ENCODE results near the gene HSBP1L1.
"Not testable (repeated sequence)": the region's sequence is repeated elsewhere in the genome, so short reads cannot be mapped to it uniquely, and the experiment has no call there.

The HSBP1L1 gene

DNA sequence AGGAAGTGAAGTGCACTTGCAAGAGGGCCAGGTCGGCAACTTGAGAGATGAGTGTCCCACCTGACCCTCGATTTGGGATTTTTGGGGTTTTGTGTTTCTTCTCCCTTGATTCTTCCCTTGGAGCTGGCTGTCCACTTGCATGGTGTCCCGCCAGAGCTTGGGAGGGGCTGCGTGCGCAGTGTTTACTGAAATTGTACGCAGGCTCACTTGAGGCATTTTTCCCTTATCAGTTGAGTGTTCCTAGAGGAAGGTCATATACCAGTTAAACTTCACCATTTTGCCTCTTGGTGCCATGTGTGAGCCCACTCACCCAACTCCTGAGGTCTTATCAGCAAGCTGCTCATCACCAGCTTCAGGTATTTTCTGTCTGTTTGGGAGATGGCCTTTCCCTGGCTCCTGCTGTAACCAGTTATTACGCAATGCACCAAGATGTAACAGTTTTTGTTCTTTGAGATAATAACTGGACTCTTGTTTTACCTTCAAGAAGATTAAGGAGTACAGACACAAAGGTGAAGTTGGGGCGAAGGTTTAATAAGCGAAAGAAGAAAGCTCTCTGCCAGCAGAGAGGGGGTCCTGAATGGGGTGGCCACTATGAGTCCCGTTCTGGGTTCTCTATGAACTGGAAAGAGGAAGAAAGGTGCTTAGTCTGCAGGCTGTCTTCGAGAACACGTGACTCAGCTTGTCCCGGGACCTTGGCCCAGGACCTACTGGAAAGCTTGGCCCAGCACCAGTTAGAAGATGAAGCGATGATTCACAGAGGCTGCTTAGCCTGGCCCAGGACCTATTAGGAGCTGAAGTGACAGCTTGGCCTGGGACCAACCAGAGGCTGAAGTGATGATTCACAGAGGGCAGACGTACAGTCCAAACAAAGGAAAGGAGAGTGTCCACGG, 45.5 kb downstream of the HSBP1L1 start:
- DNase-seq (ENCODE audit: low read depth, low spot score) = no peak
- H3K27me3 ChIP-seq (ENCODE audit: insufficient read depth, insufficient read length) = no peaks in the 10 kb centered on the region
- peaks cover 5% of the 10 kb centered on the region; the same call in 1 of the 2 replicates for H3K9me3 ChIP-seq (ENCODE audit: insufficient read depth, low read length)

DNA sequence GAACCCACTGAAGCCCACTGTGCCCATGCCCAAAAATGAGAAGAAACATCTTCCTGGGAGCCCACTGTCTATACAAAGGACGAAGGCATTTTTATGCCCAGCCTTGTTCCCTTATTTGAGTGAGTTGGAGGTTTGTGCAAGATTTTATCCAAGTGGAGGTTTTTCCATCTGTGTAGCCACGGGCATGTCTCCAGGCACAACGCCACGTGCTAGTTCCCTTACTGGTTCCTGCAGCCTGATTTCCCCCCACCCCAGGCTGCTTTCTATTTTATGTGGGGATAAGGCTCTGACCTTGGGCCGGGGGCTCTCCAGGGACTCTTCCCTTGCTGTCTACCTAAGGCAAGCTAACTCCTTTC, 46.1 kb downstream of the HSBP1L1 start:
- Histone ChIP-seq H3K9ac (ENCODE audit: insufficient read length, low read depth) (no peak overlapping the region), H3K27me3 (ENCODE audit: insufficient read depth, insufficient read length) (no peaks in the 10 kb centered on the region), H3K4me1 (ENCODE audit: insufficient read depth, insufficient read length) (peaks cover 2% of the 10 kb centered on the region), H3K4me3 (ENCODE audit: insufficient read length, low read depth) (no peak overlapping the region), H3K36me3 (ENCODE audit: insufficient read depth, insufficient read length, low read length) (no peaks in the 10 kb centered on the region), H3K9me3 (ENCODE audit: insufficient read depth, low read length) (peaks cover 5% of the 10 kb centered on the region; the same call in 1 of the 2 replicates)
- DNase-seq (ENCODE audit: low read depth, low spot score) = no peak
- TF ChIP-seq SUZ12 (IDR thresholded peaks at IDR 0.05; ENCODE audit: extremely low read depth, insufficient read depth, insufficient read length) (no peak), YY1 (IDR thresholded peaks at IDR 0.05; ENCODE audit: insufficient read depth, insufficient read length) (no peak), ZNF274 (IDR thresholded peaks at IDR 0.05; ENCODE audit: low read depth, low read length) (no peak)

More for the DNA sequence above, 45.5 kb downstream of the HSBP1L1 start:
- Histone ChIP-seq H3K9ac (ENCODE audit: insufficient read length, low read depth) (no peak overlapping the region), H3K4me1 (ENCODE audit: insufficient read depth, insufficient read length) (peaks cover 4% of the 10 kb centered on the region), H3K4me3 (ENCODE audit: insufficient read length, low read depth) (no peak overlapping the region), H3K36me3 (ENCODE audit: insufficient read depth, insufficient read length, low read length) (no peaks in the 10 kb centered on the region)
- TF ChIP-seq ZNF274 (IDR thresholded peaks at IDR 0.05; ENCODE audit: low read depth, low read length) (no peak), YY1 (IDR thresholded peaks at IDR 0.05; ENCODE audit: insufficient read depth, insufficient read length) (no peak), SUZ12 (IDR thresholded peaks at IDR 0.05; ENCODE audit: extremely low read depth, insufficient read depth, insufficient read length) (no peak)

DNA sequence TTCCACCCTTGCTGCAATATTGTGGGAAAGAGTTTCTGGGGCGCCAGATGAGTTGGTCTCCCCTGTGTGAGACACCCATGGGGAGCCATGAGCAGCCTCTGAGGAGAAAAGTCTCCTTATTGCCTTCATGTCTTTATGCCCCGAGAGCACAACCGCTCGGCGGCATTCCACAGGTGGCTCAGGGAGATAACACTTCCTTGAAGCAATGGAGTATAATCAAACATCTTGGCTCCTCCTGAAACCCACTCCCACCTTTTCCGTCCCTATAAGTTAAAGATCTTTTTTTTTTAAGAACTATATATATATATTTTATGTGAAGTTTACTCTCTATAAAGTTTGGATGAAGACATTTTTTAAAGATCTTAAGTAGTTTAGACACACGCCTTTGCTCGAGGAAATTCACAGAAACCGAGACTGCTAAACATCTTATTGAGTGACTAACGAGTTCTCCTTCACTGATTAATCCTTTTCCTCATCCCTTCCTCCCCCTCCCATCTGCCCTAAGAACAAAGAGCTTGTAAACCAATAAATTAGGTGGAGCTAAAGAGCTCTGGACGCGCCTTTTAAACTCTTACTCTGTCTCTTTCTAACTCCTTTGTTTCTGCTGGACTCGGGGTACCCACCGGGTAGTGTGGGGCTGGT, 47.2 kb downstream of the HSBP1L1 start:
- not testable (repeated sequence) for H3K36me3 ChIP-seq (ENCODE audit: insufficient read depth, insufficient read length, low read length); H3K9me3 ChIP-seq (ENCODE audit: insufficient read depth, low read length); H3K4me3 ChIP-seq (ENCODE audit: insufficient read length, low read depth); H3K9ac ChIP-seq (ENCODE audit: insufficient read length, low read depth); DNase-seq (ENCODE audit: low read depth, low spot score); H3K27me3 ChIP-seq (ENCODE audit: insufficient read depth, insufficient read length); H3K4me1 ChIP-seq (ENCODE audit: insufficient read depth, insufficient read length)

- no peak overlapping the region for H3K9ac ChIP-seq (ENCODE audit: insufficient read length, low read depth)
- H3K9me3 ChIP-seq (ENCODE audit: insufficient read depth, low read length) = no peaks in the 10 kb centered on the region; the same call in 1 of the 2 replicates
- H3K27me3 ChIP-seq (ENCODE audit: insufficient read depth, insufficient read length) = no peaks in the 10 kb centered on the region
- no peaks in the 10 kb centered on the region for H3K36me3 ChIP-seq (ENCODE audit: insufficient read depth, insufficient read length, low read length)
- no peak overlapping the region for H3K4me3 ChIP-seq (ENCODE audit: insufficient read length, low read depth)
- TF ChIP-seq YY1 (IDR thresholded peaks at IDR 0.05; ENCODE audit: insufficient read depth, insufficient read length) (no peak), SUZ12 (IDR thresholded peaks at IDR 0.05; ENCODE audit: extremely low read depth, insufficient read depth, insufficient read length) (no peak), ZNF274 (IDR thresholded peaks at IDR 0.05; ENCODE audit: low read depth, low read length) (no peak)
- peaks cover 2% of the 10 kb centered on the region for H3K4me1 ChIP-seq (ENCODE audit: insufficient read depth, insufficient read length)
- no peak for DNase-seq (ENCODE audit: low read depth, low spot score)
Measured at GRCh38 chr18:80012714-80013113, 48.3 kb downstream of the HSBP1L1 start.

All from NT2/D1 (cell line).